ENCODE measurements around the gene DRD1.

DNA sequence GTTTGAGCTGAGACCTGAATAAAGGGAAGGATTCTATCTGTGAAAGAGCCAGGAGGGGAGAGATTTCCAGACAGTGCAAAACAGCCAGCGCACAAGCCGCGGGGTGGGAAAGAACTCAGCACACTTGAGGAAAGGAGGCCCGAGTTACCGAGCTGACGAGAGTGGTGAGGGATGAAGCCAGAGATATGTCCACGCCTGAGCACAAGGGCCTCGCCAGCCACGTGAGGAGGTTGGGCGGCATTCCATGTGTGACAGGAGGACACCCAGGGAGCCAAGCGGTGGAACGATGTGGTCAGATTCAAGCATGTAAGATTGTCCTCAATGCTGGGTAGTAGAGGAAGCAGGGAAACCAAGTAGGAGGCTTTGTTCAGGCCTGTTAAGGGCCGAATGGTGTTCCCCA is 17.4 kb upstream of the DRD1 start:
- TF ChIP-seq, protein P1, sequence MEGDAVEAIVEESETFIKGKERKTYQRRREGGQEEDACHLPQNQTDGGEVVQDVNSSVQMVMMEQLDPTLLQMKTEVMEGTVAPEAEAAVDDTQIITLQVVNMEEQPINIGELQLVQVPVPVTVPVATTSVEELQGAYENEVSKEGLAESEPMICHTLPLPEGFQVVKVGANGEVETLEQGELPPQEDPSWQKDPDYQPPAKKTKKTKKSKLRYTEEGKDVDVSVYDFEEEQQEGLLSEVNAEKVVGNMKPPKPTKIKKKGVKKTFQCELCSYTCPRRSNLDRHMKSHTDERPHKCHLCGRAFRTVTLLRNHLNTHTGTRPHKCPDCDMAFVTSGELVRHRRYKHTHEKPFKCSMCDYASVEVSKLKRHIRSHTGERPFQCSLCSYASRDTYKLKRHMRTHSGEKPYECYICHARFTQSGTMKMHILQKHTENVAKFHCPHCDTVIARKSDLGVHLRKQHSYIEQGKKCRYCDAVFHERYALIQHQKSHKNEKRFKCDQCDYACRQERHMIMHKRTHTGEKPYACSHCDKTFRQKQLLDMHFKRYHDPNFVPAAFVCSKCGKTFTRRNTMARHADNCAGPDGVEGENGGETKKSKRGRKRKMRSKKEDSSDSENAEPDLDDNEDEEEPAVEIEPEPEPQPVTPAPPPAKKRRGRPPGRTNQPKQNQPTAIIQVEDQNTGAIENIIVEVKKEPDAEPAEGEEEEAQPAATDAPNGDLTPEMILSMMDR (IDR thresholded peaks at IDR 0.05): no peak
- no peak for TF ChIP-seq POLR2A (IDR thresholded peaks at IDR 0.05)

Data from Peyer's patch (tissue), 4 donors.